GM19463 (cell line): Measurements from ENCODE around the gene ERFE.

Experiments
- ATAC-seq: cut with Tn5 transposase; IDR thresholded peaks from one replicate; pipeline ENCODE4 v1.9.1; 2021; ENCODE audit warnings: mild to moderate bottlenecking, moderate library complexity; ENCODE audit not compliant: unreplicated experiment

ERFE gene

DNA sequence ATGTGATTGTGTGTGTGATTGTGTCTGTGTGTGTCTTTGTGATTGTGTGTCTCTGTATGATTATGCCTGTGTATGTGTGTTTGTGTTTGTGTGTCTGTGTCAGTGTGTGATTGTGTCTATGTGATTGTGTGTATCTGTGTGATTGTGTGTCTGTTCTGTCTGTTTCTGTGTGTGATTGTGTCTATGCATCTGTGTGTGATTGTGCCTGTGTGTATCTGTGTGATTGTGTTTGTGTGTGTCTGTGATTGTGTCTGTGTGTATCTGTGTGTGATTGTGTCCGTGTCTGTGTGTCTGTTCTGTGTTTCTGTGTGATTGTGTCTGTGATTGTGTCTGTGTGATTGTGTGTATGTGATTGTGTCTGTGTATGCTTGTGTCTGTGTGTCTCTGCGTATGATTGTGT lies 32.4 kb upstream of the ERFE start:
- ATAC-seq: no peak

DNA sequence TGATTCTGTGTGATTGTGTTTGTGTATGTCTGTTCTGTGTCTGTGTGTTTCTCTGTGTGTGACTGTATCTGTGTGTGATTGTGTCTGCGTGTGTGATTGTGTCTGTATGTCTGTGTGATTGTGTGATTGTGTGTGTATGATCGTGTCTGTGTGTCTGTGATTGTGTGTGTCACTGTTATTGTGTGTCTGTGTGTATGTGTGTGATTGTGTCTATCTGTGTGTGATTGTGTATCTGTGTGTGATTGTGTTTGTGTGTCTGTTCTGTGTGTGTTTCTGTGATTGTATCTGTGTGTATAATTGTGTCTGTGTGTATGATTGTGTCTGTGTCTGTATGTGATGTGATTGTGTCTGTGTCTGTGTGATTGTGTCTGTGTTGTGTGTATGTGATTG lies 32.0 kb upstream of the ERFE start:
- no peak for ATAC-seq

DNA sequence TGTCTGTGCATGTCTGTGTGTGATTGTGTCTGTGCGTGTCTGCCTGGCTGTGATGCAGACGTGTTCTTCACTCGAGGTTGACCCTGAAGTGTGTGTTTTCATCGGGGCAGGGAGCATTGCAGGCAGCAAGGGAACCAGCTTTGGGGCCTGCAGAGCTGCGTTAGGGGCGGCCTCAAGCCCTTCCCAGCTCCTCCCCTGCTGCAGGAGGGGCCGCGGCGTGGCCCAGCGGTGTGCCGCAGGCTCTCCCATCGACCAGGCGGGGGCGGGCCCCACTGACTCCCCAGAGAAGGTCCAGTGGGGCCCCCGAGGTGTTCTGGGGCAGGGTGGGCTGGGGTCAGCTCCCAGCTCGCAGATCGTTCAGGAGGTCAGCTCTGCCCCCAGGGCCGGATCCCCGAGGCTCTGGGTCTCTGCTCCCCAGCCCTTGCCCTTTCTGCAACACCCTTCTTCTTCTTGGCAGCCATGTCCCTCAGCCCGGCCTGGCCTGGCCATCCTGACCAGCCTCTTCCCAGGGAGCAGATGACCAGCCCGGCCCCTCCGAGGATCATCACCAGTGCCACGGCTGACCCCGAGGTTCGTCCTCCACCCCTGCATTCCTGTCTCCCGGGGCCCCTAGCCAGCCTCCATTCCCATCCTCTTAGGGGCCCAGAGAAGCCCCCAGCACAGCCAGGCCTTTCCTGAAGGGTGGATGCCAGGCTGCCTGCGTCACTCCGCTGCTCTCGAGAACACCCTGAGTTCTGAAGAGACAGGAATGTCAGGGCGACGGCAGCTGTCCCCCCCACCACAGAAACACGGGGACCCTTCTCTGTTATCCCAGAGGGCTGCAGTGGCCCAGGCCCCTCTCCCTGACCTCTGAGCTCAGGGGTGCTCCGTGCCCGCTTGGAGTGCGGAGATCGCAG lies 31.4 kb upstream of the ERFE start:
- no peak for ATAC-seq

DNA sequence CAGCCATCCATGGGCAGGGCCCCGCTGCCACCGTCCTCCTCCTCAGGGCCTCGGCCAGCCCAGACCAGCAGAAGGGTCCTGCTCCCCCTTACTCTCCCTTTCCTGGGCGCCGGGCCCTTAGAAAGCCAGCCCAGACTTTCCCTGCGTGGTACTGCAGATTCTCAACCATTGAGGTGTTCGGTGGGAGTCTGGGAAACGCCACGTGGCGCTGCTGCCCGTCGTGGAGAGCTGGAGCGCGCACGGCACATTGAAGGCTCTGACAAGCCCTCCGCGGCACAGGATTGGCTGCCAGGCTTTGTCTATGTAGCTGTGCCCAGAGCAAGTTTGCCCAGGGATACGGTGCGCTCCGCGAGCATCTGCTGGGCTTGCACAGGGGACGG lies 30.7 kb upstream of the ERFE start:
- ATAC-seq: no peak

DNA sequence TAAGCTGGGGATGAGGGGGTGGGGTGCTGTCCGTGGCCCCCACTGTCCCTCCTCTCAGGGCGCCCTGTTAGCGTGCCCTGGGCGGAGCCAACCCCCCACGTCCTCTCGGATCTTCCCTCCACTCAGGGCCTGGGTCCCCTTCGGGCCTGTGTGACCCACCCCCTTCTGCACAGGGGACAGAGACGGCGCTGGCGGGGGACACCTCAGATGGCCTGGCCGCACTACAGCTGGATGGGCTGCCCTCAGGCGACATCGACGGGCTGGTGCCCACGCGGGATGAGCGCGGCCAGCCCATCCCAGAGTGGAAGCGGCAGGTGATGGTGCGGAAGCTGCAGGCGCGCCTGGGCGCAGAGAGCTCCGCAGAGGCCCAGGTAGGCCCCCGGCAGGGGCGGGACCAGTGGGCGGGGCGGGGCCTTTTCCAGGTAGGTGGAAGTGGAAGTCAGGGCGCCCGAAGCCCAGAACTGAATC lies 30.2 kb upstream of the ERFE start:
- no peak for ATAC-seq

DNA sequence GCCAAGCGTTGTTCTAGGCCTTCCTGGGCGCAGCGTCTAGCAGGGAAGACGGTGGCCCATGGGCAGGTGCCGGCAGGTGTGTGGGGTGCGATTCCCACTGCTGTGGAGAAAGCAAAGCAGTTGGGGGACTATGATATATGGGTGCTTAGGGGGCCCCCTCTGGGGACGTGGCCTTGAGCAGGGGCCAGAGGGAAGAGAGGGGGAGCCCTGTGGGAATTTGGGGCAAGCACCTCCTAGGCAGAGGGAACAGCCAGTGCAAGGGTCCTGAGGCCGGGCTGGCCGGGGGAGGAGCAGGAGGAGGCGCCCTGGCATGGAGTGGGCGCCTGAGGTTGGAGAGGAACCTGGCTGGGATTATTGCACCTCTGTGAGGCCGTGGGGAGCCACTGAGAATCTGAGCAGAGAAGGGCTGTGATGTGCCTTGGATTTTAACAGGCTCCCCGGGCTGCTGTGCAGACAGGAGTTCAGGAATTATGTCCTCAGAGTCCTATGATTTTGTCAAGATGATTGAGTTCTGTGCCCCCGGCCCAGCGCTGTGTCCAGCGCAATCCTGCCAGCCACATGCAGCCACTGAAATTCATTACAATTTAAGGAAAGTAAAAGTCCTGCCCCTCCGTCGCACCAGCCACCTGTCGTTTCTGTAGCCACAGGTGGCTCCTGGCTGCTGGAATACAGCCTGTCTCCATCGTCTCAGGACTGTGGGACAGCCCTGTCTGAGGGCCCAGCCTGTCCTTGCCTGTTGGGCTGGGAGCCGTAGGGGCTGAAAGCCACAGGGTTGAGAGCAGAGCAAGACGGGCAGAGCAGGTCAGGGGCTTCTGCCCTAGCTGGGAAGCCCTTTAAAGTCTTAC lies 29.4 kb upstream of the ERFE start:
- no peak for ATAC-seq

DNA sequence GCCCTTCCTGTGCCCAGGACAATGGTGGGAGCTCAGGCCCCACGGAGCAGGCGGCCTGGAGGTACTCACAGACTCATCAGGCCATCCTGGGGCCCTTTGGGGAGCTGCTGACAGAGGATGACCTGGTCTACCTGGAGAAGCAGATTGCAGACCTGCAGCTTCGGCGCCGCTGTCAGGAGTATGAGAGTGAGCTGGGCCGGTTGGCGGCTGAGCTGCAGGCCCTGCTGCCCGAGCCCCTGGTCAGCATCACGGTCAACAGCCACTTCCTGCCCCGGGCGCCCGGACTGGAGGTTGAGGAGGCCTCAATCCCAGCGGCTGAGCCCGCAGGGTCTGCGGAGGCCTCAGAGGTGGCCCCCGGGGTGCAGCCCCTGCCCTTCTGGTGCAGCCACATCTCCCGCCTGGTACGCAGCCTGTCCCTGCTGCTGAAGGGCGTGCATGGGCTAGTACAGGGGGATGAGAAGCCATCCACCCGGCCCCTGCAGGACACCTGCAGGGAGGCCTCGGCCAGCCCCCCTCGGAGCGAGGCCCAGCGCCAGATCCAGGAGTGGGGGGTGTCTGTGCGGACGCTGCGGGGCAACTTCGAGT lies 28.6 kb upstream of the ERFE start:
- ATAC-seq: no peak

DNA sequence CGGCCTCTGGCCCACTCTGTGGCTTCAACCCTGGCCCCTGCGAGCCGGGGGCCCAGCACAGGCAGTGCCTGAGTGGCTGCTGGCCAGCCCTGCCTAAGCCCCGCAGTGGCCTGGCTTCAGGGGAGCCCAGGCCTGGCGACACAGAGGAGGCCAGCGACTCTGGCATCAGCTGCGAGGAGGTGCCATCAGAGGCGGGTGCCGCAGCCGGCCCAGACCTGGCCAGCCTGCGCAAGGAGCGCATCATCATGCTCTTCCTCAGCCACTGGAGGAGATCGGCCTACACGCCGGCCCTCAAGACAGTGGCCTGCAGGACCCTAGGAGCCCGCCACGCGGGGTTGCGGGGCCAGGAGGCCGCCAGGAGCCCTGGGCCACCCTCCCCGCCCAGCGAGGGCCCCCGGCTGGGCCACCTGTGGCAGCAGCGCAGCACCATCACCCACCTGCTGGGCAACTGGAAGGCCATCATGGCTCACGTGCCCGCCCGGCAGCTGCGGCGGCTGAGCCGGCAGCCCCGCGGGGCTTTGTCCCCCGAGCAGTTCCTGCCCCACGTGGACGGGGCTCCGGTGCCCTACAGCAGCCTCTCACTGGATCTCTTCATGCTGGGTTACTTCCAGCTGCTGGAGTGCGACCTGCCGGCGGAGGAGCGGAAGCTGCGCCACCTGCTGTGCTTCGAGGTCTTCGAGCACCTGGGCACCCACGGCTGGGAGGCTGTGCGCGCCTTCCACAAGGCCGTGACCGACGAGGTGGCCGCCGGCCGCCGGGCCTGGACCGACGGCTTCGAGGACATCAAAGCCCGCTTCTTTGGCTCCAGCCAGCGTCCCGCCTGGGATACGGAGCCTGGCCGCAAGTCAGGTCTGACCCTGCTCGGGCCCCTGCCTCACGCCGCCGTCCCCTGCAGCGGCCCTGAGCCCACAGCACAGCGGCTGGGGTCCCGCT lies 27.8 kb upstream of the ERFE start:
- ATAC-seq: no peak

DNA sequence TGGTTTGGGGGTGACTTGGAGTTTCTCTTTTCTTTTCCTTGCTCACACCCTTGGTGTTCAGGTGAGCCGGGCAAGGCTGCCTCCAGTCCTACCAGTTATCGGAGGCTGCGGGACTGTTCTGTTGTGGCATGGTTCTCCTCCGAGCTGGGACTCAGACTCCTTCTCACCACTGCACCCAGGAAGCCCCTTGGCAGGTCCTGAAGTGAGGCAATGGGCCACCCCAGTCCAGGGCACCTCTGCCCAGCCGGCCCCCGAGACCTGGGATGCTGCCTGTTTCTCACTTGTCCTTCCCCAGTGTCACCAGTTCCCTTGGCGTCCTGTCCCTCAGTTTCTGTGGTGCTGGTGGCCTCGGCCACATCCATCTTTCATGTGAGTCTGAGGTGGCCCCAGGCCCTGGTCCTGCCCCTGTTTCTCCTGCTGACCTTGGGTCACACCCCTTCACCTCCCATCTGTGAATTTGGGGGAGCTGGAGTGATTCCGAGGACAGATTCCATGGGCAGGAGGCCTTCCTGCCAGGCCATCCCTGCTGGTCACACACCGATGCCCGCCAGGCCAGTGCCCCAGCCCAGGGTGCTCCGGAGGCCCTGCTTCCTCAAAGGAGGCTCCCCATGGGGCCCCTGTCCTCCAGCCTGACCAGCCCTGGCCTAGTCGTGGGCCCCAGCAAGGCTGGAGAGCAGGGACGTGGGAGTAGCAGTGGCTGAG lies 26.9 kb upstream of the ERFE start:
- no peak for ATAC-seq

DNA sequence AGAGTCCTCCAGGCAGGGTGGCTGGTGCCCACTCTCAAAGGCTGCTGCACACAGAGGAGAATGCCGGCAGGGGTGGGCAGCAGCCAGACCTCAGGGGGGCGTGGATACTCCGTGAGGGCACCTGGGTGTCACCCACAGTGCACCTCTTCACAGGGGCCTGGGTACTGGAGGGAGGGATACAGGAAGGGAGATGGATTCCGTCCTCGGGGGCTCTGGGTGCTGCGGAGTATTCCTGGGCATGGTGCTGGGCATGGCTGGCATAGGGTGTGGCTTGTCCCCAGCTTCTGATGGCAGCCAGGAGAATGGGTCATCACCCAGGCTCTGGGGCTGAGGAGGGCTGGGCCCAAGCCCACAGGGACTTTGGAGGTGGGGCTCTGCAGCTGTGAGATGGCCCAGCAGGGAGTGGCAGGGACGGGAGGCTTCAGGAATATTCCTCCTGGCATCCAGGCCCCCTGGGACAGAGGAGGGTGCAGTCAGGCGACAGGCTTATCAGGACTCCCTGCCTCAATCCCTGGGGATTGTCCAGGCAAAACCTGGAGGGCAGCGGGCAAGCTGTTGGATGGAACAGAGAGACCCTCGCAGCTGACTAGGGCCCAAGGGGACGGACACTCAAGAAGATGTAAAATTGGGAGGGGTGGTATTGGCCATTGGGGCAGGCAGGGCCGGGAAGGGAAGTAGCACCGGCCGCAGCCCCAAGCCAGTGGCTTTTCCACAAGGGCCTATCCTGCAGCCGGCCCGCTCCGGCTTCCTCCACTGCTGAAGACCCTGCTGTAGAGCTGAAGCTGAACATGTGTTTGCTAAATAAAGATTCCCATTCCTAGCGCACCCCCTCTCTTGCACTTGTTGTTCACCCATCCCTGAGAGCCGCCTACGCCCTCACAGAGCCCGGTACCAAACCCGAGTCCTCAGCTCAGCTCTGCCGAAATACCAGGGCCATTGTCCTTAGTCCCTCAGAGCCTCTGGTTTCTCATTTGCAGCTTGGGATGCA lies 26.0 kb upstream of the ERFE start:
- no peak for ATAC-seq

DNA sequence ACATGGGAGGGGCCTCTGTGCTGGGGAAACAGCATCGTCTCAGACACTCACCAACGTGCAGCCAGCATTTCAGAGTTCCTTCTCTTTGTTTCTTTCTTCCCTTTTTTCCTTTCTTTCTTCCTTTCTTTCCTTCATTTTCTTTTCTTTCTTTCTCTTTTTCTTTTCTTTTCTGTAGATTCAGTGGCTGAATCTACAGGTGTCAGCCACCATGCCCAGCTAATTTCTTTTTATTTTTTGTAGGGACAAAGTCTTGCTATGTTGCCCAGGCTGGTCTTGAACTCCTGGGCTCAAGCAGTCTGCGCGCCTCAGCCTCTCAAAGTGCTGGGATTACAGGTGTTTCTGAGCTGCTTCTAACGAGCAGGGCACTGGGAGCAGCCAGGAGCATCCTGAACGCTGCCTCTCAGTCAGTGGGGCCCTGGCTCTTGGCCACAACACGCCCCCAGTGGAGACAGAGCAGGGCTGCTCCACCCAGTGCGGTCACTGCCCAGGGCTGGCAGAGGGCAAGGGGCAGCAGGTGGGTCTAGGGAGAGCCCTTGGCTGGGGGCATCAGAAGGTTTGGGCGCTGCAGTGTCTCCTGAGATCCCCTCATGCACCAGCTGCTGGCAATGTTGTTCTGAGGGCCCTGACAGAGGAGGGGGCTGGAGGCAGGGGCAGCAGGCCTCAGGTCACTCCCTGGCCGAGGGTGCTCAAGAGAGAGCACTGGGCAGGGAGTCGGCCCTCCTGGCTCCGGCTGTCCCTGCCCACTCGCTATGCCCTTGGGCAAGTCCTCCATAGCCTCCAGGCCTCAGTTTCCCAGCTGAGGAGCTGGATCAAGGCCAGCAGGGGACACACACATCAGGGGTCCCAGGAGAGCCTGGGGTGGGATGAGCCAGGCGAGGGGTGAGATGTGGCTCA lies 25.0 kb upstream of the ERFE start:
- ATAC-seq: no peak

DNA sequence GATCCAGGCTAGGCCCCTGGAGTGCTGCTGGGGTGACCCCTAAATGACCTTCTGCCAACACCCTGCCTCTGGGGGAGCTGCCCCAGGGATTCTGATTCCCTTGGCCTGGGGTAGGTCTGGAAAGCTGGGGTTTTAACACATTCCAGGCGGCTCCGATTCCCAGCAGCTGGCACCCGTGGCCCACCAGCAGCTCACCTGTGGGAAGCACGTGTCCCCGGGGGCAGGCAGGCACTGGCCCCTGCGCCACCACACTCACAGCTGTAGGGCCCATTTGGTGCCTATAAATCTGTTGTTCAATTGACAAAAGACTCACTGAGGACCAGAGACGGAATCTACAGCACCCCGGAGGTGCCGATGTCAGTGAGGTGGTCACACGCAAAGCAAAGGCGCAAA lies 24.4 kb upstream of the ERFE start:
- ATAC-seq: no peak

DNA sequence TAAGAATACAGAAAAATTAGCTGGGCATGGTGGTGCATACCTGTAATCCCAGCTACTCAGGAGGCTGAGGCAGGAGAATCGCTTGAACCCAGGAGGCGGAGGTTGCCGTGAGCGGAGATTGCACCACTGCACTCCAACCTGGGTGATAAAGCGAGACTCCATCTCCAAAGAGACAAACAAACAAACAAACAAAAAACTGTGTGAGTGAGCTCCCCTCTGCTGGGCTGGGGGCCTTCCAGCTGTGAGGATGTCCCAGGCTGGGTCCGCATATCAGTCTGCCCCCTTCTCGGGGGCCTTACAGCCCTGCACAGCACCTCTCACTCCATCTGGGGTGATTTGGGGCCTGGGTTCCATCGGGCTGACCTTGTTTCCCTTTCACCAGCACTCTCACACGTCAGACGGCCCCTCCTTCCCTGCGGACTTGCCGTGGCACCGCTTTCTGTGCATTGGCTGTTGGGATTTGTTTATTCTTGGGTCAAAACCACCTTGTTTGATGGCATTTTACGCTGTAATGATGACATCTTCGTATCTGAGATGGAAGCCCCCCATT lies 23.1 kb upstream of the ERFE start:
- ATAC-seq: no peak

DNA sequence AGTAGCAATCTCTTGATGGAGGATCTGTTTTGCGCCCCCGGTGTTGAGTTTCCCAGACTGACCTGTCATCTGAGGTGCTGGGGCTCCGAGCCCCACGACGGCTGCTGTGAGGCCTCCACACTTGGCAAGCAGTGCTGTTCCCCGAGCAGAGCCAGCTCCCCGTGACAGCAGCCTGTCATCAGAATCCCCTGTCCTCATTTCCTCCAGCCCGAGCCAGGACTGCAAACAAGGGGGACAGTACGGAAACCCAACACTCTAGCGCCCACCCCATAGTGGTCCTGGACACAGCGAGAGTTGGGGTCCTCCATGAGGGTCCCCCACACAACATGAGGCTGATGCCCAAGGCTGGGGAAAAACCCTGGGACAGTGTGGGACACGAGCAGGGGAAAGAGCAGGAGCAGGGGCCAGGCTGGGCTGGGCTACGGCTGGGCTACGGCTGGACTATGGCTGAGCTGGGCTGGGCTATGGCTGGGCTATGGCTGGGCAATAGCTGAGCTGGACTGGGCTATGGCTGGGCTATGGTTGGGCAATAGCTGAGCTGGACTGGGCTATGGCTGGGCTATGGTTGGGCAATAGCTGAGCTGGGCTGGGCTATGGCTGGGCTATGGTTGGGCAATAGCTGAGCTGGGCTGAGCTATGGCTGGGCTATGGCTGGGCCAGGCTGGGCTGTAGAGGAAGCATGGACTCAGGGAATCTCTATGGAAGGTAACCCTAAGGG lies 21.8 kb upstream of the ERFE start:
- ATAC-seq: no peak

DNA sequence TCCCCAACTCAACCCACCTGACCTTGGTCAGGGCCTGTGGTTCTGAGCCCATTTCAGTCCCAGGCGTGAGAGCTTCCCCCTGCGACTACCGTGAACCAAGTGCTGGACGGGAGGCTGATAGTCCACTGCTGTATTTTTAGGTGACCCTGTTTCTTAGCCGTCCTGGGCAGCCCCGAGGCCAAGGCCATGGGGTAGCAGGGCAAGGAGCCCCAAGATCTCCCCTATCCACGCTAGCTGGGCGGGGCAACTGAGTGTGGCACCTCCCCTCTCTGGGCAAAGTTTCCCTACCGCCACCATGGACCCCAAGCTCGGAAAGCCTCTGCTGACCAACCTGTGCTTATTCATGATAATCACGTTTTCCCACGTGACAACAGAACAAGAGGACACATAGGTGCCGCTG lies 20.9 kb upstream of the ERFE start:
- ATAC-seq: no peak

DNA sequence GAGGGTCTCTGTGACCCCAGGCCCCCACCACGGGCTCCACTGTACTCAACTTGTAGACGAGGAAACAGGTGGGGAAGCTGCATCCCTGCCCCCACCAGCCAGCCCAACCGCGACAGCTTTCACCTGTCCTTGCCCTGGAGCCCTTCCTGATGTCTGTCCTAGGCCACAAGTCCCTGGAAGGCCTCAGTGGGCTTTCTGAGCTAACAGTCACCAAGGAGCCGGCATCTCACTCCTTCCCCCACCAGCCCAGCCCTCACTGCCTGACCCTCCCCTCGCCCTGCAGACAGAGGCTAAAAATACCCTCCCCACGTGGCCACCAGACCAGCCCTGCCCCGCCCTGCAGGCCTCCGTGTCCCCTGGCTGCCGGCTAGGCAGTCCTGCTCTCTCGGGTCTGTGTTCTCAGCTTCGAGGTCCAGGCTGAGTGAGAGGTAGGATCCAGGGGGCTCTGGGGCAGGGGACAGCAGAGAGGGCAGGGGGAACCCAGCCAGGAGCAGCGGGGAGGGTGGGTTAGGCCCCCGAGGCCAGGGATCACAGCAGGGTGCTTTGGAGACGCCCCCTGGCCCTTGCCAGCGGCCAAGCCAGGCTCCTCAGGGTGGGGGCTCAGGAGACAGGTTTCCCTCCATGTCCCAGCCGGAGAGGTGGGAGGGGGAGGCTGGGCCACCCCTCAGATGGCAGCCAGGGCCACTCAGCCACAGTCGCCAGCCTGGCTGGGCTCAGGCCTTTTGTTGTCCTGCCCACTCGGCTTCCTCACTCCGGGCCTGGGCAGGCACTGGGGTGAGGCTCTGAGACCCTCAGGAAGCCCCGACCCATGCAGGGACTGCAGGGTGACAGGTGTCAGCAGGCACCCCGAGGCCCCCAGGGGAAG lies 20.2 kb upstream of the ERFE start, which contains the start of gene KLHL30:
KLHL30 (plus strand) TSS at position 338 of the 865 bp plus-strand sequence. CDS start 2,087 bp downstream, outside the sequence.
- no peak for ATAC-seq
